Measurements from ENCODE around the gene PDGFC.

PDGFC gene

GRCh38 chr4:156779774-156780173 is 191.8 kb downstream of the PDGFC start:
- DNase-seq: no peak

- DNase-seq: no peak
Measured at GRCh38 chr4:156779042-156779441, 192.6 kb downstream of the PDGFC start.

DNA sequence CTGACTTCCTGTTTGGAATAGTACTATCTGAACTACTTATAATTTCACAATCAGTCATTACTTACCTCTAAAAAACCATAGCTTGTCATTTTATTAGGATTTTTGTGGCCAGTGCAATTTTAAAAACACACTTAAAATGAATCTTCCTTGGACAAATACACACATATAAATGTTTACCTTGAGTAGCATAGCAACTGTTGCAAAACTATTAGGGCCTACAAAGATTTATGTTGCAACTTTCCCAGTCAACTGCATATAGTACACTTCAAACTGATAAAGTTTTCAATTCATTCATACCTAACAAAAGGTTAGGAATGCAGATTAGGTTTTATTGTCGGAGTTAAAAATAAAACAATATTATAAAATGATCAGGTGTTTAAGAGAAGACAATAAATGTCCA is 193.0 kb downstream of the PDGFC start:
- no peak for DNase-seq

- no peak for DNase-seq
Measured at GRCh38 chr4:156778093-156778492, 193.5 kb downstream of the PDGFC start.

GRCh38 chr4:156775813-156776212 is 195.8 kb downstream of the PDGFC start:
- peak in 2 of 14 donors; percentile 1 to 7 for DNase-seq

DNA sequence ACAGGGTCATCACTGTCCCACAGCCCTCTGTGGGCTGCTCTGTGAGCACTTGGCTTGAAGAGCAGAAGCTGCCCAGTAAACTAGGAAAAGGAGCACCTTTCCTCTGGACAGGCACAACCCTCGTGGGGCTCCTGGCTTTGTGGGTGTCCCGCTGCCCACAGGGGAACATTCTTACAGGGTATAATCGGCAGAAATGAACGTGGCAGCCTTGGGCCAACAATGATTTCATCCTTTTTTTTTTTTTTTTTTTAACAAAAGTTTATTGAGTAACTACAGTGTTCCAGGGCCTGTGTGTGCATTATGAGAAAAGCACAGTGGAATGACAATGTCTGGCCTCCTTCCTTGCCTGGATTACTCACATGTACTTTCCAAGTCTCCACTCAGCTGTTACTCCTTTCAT is 197.2 kb downstream of the PDGFC start:
- no peak for DNase-seq

- DNase-seq: no peak
Measured at GRCh38 chr4:156773648-156774357, 197.8 kb downstream of the PDGFC start.

- peak in 7 of 14 donors; percentile 8 to 73 (median 25) for DNase-seq
Measured at GRCh38 chr4:156771171-156771837, 200.3 kb downstream of the PDGFC start.

DNA sequence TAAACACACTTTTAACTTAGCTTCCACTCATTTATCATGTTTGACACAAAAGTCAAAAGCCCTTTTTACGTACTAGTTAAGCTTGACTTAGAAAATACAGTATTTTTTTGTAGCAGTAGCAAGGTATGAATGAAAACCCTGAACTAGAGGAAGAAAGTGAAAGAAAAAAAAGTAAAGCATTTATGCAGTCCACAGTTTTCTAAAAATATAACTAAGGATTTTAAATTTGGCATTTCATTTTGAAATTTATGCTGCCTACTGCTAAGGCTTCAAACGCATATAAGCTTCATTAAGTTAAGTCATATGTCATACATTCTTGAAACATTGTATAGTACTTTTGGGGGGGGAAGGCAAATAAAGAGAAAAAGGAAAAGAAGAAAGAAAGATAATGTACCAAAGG is 201.5 kb downstream of the PDGFC start:
- DNase-seq: no peak

GRCh38 chr4:156767911-156768415 is 203.6 kb downstream of the PDGFC start:
- no peak for DNase-seq

- no peak for DNase-seq
Measured at GRCh38 chr4:156766846-156767245, 204.8 kb downstream of the PDGFC start.

DNA sequence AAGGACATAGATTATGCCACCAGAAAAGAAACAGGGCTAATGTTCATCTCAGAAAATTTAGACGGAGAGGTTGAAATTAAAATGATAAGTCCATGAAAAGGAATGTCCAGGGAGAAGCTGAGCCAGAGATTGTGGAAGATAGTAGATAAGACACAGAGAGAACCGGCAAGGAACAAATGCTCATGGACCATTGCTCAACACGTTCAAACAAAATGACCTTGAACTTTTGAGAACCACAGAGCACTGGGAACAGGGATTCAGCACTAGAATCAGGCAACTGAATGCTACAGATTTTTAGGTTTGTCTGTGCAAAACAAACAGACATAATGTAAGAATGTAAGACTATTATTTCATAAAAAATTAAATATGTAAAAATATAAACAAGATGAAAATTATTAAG is 206.3 kb downstream of the PDGFC start:
- DNase-seq: no peak

DNA sequence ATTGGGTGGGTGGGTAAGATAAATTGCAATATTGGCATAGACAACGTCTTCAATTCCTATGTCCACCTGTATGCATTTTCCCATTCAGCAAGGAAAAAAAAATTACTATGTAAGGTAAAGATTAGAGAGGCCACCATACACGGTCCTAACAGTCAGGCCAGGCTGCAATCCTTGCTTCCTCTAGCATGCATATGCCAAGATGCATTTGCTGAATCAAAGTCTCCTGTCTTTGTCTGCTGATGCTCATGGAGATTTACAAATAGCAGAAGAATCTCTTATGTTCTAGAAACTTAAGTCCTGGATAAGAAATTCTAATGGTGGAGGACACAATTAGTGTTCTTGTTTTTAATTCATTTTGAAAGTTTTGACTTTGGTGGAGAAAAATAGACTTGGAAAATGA is 206.8 kb downstream of the PDGFC start:
- DNase-seq: no peak

DNA sequence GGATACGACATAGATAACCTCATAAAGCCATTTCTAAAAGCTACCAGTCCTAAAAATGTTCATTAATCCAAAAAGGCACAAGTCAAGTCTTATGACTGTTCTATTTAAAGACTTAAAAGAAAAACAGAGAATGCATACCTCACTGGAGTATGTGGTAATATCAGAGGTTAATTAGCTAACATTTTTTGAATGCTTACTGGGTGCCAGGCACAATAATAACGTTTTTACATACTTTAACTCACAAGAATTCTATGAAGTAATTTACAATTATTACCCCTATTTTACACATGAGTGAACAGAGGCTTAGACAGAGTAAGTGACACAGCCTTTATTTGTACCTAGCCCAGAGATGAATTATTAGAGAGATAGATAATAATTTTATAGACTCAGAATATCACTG is 207.5 kb downstream of the PDGFC start:
- DNase-seq: no peak

- no peak for DNase-seq
Measured at GRCh38 chr4:156763511-156763910, 208.1 kb downstream of the PDGFC start.

DNA sequence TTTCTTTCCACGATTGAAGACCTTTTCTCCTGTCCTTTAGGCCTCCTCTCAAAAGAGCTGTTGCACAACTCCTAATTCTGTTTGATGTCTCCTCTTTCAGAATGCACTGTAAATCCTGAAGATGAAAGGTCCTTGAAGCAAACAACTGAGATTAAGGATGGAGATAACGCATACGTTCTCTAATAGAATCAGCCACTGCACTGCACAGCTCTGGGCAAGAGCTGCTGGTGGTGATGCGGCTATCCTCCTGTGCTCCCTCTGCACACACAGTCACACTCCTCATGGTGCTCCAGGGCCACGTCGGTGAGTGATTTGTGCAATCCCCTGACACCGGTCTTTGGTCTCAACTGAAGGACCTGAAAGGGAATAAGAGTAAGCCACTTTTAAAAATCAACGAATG is 208.7 kb downstream of the PDGFC start:
- DNase-seq: no peak

- no peak for DNase-seq
Measured at GRCh38 chr4:156756118-156756517, 215.5 kb downstream of the PDGFC start.

- no peak for DNase-seq
Measured at GRCh38 chr4:156754832-156755570, 216.6 kb downstream of the PDGFC start.

DNA sequence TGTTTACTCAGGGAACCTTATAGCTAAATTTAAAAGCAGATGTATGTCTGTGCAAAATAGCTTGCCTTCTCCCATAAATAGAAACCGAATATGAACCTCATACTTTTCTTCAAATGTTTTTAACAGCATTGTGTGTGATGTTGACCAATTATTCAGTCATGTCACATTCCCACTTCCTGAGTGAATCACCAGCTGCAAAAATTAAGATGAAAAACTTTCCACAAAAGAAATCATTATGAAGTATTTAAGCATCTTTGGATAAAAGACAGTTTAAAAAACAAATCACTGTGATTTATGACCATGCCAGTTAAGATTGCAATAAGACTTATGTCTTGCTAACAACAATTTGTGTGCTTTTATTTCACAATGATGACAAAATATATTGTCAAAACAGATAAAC is 220.1 kb downstream of the PDGFC start:
- DNase-seq: no peak

- DNase-seq: no peak
Measured at GRCh38 chr4:156749426-156750403, 221.9 kb downstream of the PDGFC start.

DNA sequence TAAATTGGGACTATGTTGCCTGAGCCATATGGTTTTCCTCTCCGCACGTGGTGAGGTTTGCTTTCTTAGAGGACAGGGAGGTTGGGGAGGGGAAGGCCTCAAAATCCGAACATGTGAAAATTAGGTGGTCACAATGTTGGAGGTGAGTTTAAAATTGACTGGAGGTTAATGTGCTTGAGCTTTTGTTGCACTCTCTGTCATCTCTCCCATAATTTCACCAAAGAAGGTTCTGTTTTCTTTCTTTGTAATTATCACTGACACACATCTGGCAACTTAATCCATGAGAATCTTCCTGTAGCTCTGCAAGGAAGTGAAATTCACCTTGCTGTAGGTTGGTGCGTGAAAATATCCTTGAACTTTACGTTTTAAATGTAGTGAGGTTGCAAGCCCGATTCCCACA is 225.5 kb downstream of the PDGFC start:
- DNase-seq: no peak

GRCh38 chr4:156738766-156739165 is 232.8 kb downstream of the PDGFC start:
- no peak for DNase-seq

Data from C1 segment of cervical spinal cord (tissue), 14 donors.